Activated B cell treated with CpG ODN at 0.5 μM for 24 hours (primary cell): ENCODE measurements around the gene COL8A2. TPM values are rescaled to one million over a fixed set of nuclear protein-coding genes. Genes with fewer than 3 reads are reported as not detected.

Experiments used
- ATAC-seq: fragments of 200-7000 bp; cut with Tn5 transposase; one replicate; pipeline ENCODE4 v1.10.0; 2021; ENCODE audit warnings: low read depth, mild to moderate bottlenecking, moderate library complexity
- CTCF ChIA-PET: fragments of 350-600 bp; sonication (Branson Sonifier 250); formaldehyde crosslinking; loops from one replicate; lab custom pipeline; 2021; ENCODE audit warnings: antibody characterized with exemption; lab: Charles Lee
- POLR2A ChIA-PET: fragments of 350-600 bp; sonication (Branson Sonifier 250); formaldehyde crosslinking; loops from one replicate; lab custom pipeline; 2021; ENCODE audit warnings: antibody characterized with exemption; lab: Charles Lee
- DNase-seq: peaks from one replicate; pipeline ENCODE4 v3.0.0; 2022
- H3K27ac Mint-ChIP-seq: one replicate; pipeline ENCODE4 v1.8.0; 2020; ENCODE audit warnings: mixed read lengths
- H3K27me3 Mint-ChIP-seq: one replicate; pipeline ENCODE4 v1.8.0; 2021; ENCODE audit warnings: mixed read lengths
- H3K36me3 Mint-ChIP-seq: one replicate; pipeline ENCODE4 v1.8.0; 2021; ENCODE audit warnings: low read depth, mixed read lengths
- H3K4me1 Mint-ChIP-seq: one replicate; pipeline ENCODE4 v1.8.0; 2021; ENCODE audit warnings: mixed read lengths
- H3K4me3 Mint-ChIP-seq: one replicate; pipeline ENCODE4 v1.8.0; 2020; ENCODE audit warnings: mild to moderate bottlenecking, mixed read lengths
- H3K9me3 Mint-ChIP-seq: one replicate; pipeline ENCODE4 v1.8.0; 2020; ENCODE audit warnings: mixed read lengths
- intact Hi-C: fragments of 100-400 bp; cut with micrococcal nuclease; formaldehyde crosslinking; loops from one replicate; pipeline ENCODE4 v1.15.1; 2024
- total RNA-seq: library from RNA; stranded (reverse); gene quantifications from 2 replicates; pipeline ENCODE4 v1.2.3, GENCODE V29; 2022
- TF ChIP-seq, protein P1 (sequence below): fragments of 200-600 bp; IDR thresholded peaks from one replicate; pipeline ENCODE4 v1.8.0; 2022; ENCODE audit warnings: antibody characterized with exemption, mild to moderate bottlenecking

COL8A2 gene
- total RNA-seq, 1 donor from 2014 or later: 0.24 TPM

DNA sequence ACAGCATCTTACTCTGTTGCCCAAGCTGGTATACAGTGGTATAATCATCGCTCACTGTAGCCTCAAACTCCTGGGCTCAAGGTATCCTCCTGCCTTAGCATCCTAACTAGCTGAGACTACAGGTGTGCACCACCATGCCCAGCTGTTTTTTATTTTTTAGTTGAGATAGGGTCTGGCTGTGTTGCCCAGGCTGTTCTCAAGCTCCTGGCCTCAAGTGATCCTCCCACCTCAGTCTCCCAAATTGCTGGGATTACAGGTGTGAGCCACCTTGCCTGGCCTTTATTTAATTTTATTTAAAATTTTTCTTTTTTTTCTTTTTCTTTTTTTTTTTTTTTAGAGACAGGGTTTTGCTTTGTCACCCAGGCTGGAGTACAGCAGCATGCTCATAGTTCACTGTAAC, 40.1 kb upstream of the COL8A2 start:
- Mint-ChIP-seq H3K4me1 (peaks cover 40% of the 10 kb centered on the region), H3K27me3 (no peaks in the 10 kb centered on the region), H3K9me3 (no peaks in the 10 kb centered on the region), H3K4me3 (no peak overlapping the region), H3K36me3 (peaks cover 17% of the 10 kb centered on the region), H3K27ac (no peak overlapping the region)
- intact Hi-C loops: no loop called here
- CTCF ChIA-PET: interaction anchor here (6.6 kb wide), 1 partner anchor 16 kb away, joined by 48 read pairs; the partner anchor contains the start of gene TRAPPC3
- TF ChIP-seq, protein P1, sequence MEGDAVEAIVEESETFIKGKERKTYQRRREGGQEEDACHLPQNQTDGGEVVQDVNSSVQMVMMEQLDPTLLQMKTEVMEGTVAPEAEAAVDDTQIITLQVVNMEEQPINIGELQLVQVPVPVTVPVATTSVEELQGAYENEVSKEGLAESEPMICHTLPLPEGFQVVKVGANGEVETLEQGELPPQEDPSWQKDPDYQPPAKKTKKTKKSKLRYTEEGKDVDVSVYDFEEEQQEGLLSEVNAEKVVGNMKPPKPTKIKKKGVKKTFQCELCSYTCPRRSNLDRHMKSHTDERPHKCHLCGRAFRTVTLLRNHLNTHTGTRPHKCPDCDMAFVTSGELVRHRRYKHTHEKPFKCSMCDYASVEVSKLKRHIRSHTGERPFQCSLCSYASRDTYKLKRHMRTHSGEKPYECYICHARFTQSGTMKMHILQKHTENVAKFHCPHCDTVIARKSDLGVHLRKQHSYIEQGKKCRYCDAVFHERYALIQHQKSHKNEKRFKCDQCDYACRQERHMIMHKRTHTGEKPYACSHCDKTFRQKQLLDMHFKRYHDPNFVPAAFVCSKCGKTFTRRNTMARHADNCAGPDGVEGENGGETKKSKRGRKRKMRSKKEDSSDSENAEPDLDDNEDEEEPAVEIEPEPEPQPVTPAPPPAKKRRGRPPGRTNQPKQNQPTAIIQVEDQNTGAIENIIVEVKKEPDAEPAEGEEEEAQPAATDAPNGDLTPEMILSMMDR: no peak
- ATAC-seq: no peak
- POLR2A ChIA-PET: interaction anchor here (2.4 kb wide), 1 partner anchor 15 kb away, joined by 13 read pairs; the partner anchor contains the start of gene TRAPPC3
- no peak for DNase-seq

DNA sequence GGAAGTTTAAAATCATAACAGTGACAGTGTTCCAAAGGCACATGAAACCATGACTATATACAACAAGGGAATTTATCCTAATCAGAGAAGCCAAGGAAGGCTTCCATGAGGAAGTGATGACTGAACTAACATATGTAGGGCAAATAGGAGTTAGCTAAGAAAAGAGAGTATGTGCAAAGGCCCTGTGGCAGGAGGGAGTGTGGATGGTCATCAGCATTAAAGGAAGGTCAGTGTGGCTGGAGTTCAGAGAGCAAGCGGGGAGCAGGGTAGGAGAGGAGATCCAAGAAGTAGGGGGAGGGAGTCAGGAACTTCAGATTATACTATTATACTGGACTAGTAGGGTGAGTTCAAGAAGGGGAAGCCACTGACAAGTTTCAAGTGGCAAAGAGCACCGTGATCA, 39.3 kb upstream of the COL8A2 start:
- intact Hi-C loops: no loop called here
- TF ChIP-seq, protein P1: no peak
- Mint-ChIP-seq H3K27ac (no peak overlapping the region), H3K9me3 (no peaks in the 10 kb centered on the region), H3K4me3 (no peak overlapping the region), H3K36me3 (peaks cover 15% of the 10 kb centered on the region), H3K27me3 (no peaks in the 10 kb centered on the region), H3K4me1 (peaks cover 48% of the 10 kb centered on the region)
- POLR2A ChIA-PET: interaction anchor here (2.4 kb wide), 1 partner anchor 14 kb away, joined by 13 read pairs; the partner anchor contains the start of gene TRAPPC3
- no peak for ATAC-seq
- CTCF ChIA-PET: interaction anchor here (0.8 to 6.6 kb wide), 2 partner anchors 15 to 23 kb away, joined by 3 to 48 read pairs; partner anchors contain the start of gene TRAPPC3
- no peak for DNase-seq

DNA sequence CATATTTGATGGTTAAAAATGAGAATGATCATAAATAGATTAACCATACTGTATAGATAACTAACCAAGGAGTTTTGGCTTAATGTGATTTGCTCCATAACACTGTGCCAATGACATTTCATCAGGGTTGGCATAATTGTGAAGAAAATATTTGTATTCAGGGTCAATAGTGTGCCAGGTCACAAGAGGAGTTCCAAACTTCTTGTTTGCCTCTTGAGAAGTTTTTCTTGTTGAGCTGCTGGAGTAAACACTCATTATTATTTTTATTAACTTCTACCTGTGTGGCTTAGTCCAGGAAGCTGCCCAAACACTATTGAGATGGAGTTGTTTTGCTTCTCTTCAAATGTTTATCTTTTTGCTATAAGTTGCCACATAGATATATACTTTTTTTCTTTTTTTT, 38.4 kb upstream of the COL8A2 start:
- peaks cover 14% of the 10 kb centered on the region for H3K36me3 Mint-ChIP-seq
- no peak overlapping the region for H3K4me3 Mint-ChIP-seq
- H3K27me3 Mint-ChIP-seq: no peaks in the 10 kb centered on the region
- intact Hi-C loops: no loop called here
- ATAC-seq (no peak), DNase-seq (no peak)
- POLR2A ChIA-PET: interaction anchor here (0.6 to 4.7 kb wide), 4 partner anchors 12 to 296 kb away, joined by 7 to 95 read pairs (median 15); partner anchors contain the start of genes THRAP3 and TRAPPC3
- CTCF ChIA-PET: interaction anchor here (0.8 to 6.6 kb wide), 4 partner anchors 14 to 122 kb away, joined by 3 to 48 read pairs (median 8); partner anchors contain the start of gene TRAPPC3
- H3K27ac Mint-ChIP-seq: no peak overlapping the region
- TF ChIP-seq, protein P1: no peak
- no peaks in the 10 kb centered on the region for H3K9me3 Mint-ChIP-seq
- peaks cover 55% of the 10 kb centered on the region for H3K4me1 Mint-ChIP-seq

DNA sequence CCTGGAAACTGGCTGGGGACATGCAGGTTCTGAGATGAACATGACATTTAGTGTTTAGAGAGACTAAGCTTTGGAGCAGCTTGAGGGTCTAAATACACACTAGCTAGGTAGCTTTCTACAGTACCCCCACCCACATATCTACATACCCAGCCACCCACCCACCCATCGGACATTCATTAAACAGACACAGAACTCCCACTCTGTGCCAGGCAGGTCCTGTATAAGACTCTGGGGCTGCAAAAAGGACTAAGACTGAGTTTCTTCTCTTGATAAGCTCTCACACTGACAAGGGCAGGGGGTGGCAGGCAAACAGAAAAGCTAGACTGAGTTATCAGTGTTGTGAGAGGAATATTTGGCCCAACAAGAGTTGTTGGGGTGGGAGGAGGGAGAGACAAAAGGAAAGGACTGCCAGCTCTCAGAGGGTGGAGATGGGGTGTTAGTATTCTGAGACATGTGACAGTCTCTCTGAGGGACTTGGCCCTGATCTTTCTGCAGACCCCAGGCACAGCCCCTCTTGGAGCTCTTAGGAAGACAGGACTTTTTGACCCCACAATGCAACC, 37.7 kb upstream of the COL8A2 start:
- H3K27me3 Mint-ChIP-seq: no peaks in the 10 kb centered on the region
- peaks cover 12% of the 10 kb centered on the region for H3K36me3 Mint-ChIP-seq
- no peaks in the 10 kb centered on the region for H3K9me3 Mint-ChIP-seq
- H3K4me3 Mint-ChIP-seq: no peak overlapping the region
- no peak for ATAC-seq
- peak overlapping the region; percentile 92 for H3K27ac Mint-ChIP-seq
- no peak for DNase-seq
- TF ChIP-seq, protein P1: no peak
- intact Hi-C loops: loop anchor here (1.0 kb wide), 2 partner anchors 13 to 62 kb away; partner anchors contain the start of genes THRAP3 and TRAPPC3
- ChIA-PET CTCF (interaction anchor here (0.8 to 6.6 kb wide), 4 partner anchors 13 to 224 kb away, joined by 3 to 48 read pairs (median 8); partner anchors contain the start of gene TRAPPC3), POLR2A (interaction anchor here (0.6 to 4.7 kb wide), 4 partner anchors 12 to 297 kb away, joined by 7 to 95 read pairs (median 15); partner anchors contain the start of genes THRAP3 and TRAPPC3)
- peaks cover 61% of the 10 kb centered on the region for H3K4me1 Mint-ChIP-seq
